ENCODE measurements around the gene ATG4B.
"Not testable (repeated sequence)": the region's sequence is repeated elsewhere in the genome, so short reads cannot be mapped to it uniquely, and the experiment has no call there.

The ATG4B gene

DNA sequence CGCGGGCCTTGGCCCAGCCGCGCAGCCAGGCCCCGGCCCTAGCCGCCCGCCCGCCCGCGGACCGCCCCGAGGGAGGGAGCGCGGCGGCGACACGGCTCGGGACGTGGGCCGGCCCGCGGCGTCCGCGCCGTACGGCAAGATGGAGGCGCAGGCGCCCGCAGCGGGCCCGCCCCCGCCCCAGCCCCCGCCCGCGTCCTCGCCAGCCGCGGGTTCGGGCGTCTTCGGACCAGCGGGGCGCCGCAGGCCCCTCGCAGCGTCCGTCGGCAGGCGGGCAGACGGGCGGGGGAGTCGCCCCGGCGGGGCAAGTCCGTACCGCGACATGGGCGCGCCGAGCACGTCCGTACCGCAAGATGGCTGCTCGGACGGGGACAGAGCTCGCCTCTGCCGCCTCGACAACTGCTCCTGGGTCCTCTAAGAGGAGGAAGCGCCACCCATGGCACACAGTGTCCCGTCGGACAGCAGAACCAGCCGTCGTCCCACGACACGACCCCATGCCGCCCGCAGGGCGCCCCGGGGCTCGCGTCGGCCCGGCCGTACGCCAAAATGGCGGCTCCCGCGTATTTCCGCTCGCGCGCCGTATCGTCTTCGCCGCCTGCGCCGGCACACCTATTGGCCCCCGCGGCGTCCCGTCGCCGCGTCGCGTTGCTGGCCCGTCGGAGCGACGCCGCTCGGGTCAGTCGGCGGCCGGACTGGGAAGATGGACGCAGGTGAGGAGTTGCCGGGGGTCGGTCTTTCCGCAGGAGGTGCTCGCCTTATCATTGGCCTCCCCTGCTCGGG lies at the start of gene ATG4B, which contains the start of gene THAP4:
Gene ATG4B, plus strand, starts transcription at position 676 of the 777 bp plus-strand sequence. Its CDS starts 22 bp downstream, at position 698.
Gene THAP4, minus strand, starts transcription at position 141 of the 777 bp plus-strand sequence. CDS start 141 bp downstream, outside the sequence.
- peak; percentile 97 for DNase-seq

DNA sequence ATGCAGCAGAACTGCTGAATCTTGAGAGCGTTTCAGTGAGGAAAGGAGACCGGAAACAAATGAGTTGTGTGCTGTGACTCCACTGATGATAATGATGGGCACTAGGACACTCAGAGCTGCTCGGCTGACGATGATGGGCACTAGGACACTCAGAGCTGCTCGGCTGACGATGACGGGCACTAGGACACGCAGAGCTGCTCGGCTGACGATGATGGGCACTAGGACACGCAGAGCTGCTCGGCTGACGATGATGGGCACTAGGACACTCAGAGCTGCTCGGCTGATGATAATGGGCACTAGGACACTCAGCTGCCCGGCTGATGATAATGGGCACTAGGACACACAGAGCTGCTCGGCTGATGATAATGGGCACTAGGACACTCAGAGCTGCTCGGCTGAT lies 47.6 kb upstream of the ATG4B start:
- not testable (repeated sequence) for DNase-seq

DNA sequence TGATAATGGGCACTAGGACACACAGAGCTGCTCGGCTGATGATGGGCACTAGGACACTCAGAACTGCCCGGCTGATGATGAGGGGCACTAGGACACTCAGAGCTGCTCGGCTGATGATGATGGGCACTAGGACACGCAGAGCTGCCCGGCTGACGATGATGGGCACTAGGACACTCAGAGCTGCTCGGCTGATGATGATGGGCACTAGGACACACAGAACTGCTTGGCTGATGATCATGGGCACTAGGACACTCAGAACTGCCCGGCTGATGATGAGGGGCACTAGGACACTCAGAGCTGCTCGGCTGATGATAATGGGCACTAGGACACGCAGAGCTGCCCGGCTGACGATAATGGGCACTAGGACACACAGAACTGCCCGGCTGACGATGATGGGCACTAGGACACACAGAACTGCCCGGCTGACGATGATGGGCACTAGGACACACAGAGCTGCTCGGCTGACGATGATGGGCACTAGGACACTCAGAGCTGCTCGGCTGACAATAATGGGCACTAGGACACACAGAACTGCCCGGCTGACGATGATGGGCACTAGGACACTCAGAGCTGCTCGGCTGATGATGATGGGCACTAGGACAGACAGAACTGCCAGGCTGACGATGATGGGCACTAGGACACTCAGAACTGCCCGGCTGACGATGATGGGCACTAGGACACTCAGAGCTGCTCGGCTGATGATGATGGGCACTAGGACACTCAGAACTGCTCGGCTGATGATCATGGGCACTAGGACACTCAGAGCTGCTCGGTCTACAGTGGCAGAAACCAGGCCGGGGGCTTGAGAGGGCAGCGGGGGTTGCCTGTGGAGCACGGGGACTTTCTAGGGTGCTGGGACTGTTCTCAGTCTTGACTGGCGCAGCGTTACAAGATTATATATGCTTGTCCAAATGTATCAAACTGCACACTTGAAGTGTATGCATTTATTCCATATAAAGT lies 46.7 kb upstream of the ATG4B start:
- DNase-seq, result not testable (repeated sequence)

- DNase-seq, result no peak
These were observed 45.2 kb upstream of the ATG4B start for GRCh38 chr2:241592126-241592845.

DNA sequence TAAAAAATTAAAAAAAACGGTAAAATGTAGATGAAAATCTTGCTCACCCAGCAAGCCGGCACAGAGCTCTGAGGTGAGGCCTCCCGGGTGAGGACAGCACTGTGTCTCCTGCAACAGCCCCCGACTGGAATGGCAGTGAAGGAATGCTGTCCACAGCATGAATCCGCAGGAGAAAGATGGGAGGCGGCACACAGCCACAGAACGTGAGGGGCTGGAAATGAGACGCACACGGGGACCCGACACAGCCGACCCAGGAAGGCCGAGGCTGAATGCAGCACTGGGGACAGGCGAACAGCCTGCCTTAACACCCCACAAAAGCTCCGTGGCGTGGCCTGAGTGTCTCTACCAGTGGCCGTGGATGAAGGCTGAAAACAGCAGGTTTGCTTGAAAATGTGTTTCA lies 44.2 kb upstream of the ATG4B start:
- DNase-seq, result no peak

DNA sequence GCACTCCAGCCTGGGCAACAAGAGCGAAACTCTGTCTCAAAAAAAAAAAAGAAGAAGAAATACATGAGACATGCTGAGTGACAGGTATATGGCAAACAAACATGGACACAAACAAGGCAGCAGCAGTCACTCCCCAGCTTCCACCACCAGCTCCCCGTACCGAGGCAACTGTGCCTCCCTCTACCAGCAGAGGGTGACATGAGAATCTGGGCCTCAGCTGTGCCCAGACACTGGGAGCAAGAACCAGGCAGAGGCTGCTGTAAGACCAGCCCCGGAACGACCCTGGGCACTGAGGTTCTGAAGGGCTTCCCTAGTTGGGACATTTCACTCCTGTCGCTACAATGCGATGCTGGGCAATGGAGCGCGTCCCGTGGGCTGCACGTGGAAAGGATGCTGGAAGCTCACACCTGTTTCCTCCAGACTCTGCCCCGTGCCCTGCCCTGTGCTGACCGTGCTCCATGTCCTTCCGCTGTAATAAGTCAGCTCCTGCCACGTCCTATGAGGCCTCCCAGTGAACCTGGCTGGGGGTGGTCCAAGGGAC lies 41.8 kb upstream of the ATG4B start:
- peak; percentile 62 for DNase-seq

- no peak for DNase-seq
These were observed 39.9 kb upstream of the ATG4B start for GRCh38 chr2:241597561-241597960.

- no peak for DNase-seq
These were observed 39.4 kb upstream of the ATG4B start for GRCh38 chr2:241598061-241598460.

- DNase-seq, result no peak
These were observed 39.0 kb upstream of the ATG4B start for GRCh38 chr2:241598487-241598886.

- no peak for DNase-seq
These were observed 37.9 kb upstream of the ATG4B start for GRCh38 chr2:241599615-241600014.

DNA sequence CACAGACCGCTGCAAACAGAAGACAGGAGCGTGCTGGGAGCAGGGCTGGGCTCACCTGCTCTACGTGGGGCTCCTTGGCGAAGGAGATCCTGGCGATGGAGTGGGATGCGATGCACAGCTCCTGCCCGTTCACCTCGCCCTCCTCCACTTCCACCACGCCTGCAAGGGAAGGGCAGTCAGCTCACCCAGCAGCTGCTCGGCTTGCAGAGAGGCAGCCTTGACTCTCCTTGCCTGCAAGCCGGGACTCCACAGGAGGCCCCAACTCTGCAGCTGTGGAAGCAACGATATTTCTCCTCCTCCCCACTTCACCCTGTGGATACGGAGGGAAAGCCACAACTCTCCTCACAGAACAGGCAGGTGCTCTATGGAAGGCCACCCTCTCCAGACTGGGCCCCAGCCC lies 35.7 kb upstream of the ATG4B start:
- no peak for DNase-seq

DNA sequence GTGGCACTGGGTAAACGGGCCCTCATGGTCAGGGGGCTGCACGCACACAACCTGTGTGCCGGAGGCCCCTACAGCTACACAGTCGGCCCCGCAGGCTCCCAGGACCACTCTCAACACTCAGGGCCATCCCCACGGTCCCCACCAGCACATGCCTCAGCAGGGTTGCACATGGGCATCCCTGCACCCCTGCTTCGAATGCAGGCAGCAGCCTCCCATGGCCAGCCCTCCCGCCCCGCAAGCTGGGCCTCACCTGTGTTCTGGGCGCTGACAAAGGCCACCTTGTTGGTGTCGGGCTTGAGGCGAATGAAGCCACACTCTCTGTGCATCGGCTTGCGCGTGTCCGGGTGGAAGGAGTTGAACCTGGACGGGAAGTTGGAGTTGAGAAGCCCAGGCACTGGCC lies 34.8 kb upstream of the ATG4B start:
- DNase-seq, result no peak

GRCh38 chr2:241603686-241604085 lies 33.8 kb upstream of the ATG4B start:
- no peak for DNase-seq

GRCh38 chr2:241606186-241606585 lies 31.3 kb upstream of the ATG4B start:
- no peak for DNase-seq

DNA sequence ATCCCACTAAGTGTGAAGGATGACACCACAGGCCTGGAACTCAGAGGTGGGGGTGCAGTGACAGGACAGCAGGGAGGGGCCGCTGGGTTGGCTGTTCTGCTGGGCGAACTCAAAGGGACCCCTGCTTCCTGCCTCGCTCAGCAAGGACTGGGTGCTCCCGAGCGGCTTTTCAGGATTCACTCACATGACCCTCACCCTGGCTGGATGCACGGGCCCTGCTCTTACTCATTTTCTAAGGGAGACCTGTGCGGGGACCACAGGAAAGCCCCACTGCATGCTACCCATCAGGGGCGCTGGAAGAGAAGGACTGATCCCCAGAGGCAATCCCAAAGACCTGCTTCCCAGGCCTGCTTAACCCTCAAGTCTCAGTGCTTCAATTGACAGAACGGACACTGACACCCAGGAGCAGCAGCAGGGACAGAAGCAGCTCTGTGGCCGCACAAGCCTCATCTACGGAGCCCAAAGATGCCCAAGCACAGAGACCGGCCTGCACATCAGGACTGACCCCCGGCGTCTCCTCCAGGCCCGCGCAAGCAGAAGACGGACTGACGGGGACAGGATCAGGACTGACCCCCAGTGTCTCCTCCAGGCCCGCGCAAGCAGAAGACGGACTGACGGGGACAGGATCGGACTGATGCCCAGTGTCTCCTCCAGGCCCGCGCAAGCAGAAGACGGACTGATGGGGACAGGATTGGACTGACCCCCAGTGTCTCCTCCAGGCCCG lies 30.2 kb upstream of the ATG4B start:
- DNase-seq, result no peak

DNA sequence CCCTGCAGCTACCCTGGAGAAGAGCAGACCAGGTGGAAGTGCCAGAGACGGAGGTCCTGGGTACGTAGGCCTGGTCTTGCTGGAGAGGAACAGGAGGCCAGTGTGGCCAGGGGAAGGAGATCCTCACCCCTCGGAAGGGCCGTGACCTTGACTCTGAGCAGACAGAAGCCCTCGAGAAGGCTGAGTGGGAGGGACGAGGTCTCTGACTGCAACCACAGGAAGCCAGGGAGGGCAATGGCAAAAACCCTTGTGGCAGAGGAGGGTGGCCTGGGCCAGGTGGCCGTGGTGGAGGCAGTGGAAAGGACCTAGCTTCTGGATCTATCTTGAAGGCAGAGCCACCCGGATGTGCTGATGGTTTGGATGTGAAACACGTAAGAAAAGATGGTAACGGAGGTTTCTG lies 28.6 kb upstream of the ATG4B start:
- no peak for DNase-seq

DNA sequence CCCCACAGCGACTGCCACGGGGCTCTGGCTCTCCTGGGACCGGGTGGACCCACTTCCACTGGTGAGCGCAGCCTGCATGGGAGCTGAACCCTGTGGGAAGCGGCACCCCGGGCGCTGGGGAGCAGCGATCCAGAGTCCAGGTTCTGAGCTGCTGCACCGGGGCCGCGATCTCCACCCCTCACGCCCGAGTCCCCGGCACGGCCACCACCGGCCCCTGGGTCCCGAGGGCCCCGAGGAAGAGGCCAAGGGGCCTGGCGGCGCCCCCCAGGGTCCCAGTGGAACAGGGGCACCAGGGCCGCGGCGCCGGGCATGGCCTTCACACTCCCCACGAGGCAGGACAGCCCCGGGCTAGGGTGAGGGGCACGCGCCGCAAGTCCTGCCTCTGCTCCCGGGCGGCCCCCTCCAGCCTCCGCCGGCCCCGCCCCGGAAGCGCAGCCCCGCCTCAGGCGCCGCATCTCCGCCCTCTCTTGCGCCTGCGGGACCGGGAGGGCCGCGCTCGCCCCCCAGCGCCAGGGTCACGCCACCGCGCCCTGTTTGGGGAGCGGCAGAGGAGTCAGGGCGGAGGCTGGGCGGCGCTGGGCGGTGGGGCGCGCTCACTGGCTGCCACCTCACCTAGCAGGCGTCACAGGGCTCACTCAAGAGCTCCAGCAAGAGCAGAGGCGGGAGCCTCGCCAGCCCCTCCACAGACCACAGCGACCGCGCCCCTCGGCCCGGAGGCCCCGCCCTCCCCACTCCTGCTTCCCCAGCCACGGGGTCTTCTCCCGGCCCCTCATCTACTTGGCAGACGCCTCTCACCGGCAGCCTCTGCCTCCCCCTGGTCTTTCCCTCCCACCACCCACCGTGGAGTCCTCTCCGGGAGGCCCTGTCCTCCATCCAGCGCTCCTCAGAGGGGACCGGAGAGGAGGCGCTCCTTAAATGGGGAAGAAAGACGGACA lies 27.4 kb upstream of the ATG4B start:
- DNase-seq, result peak; percentile 48

DNA sequence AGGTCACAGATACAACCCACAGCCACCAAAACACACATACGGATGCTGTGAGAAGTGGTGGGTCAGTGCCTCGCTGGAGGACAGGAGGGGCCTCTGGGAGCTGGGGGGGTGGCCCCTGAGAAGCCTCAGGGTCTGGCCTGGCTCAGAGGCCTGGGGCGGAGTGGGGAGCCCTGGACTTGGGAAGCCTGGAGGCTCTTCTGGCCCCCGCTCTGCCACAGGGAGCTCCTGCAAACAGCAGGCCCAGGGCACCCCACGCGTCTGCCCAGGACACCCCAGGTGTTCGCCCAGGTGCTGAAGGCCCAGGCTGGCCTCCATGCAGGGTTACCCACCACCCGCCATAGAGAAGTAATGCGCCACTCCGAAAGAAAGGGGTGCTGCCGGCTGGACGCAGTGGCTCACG lies 26.4 kb upstream of the ATG4B start:
- no peak for DNase-seq

GRCh38 chr2:241612156-241613016 lies 25.1 kb upstream of the ATG4B start:
- no peak for DNase-seq
